Endothelial cell of umbilical vein (primary cell): ENCODE results near the gene TTLL10. TPM values are rescaled to one million over a fixed set of nuclear protein-coding genes. Genes with fewer than 3 reads are reported as not detected.

Source experiments
- BruUV-seq: library from RNA; stranded (reverse); fragments of 400-500 nt; replicated peaks from 2 replicates; lab custom pipeline; 2021; lab: Mats Ljungman, UMichigan
- CTCF ChIA-PET: fragments of 300-600, 350-600 bp; sonication (Branson Sonifier 250); formaldehyde crosslinking; loops from one replicate; lab custom pipeline; 2021; ENCODE audit warnings: antibody characterized with exemption, inconsistent platforms; lab: Charles Lee
- POLR2A ChIA-PET: fragments of 300-600, 350-600 bp; sonication (Branson Sonifier 250); formaldehyde crosslinking; loops from one replicate; lab custom pipeline; 2021; ENCODE audit warnings: antibody characterized with exemption, inconsistent platforms; lab: Charles Lee
- DNase-seq: peaks from one replicate; pipeline ENCODE4 v3.0.0-alpha.2; 2011; ENCODE audit warnings: low read depth, low spot score
- FAIRE-seq: peaks from 2 replicates; lab custom pipeline; 2011; peaks lifted over from hg19 to GRCh38; lab: Jason Lieb, UNC
- H2AFZ ChIP-seq: 2 replicates; pipeline ENCODE4 v1.6.0; 2012; ENCODE audit warnings: low read depth, low read length, control low read depth, inconsistent platforms
- H3K27ac ChIP-seq: 2 replicates; pipeline ENCODE4 v1.5.1; 2011; ENCODE audit warnings: low read depth, mild to moderate bottlenecking, control low read depth, low read length, moderate library complexity; ENCODE audit not compliant: insufficient read depth
- H3K27me3 ChIP-seq, 2 experiments: 2 replicates each; pipeline versions ENCODE4 v1.6.0 to v1.6.1; 2011; ENCODE audit warnings: low read length in 2 of 2, mixed read lengths in 1 of 2; ENCODE audit not compliant: control insufficient read depth in 2 of 2, insufficient read depth in 2 of 2
- H3K36me3 ChIP-seq, 2 experiments: 2 replicates in 1 of 2; 3 replicates in 1 of 2; pipeline ENCODE4 v1.5.1; 2011; ENCODE audit warnings: low read length in 2 of 2, mild to moderate bottlenecking in 1 of 2, moderate library complexity in 1 of 2; ENCODE audit not compliant: control insufficient read depth in 2 of 2, insufficient read depth in 2 of 2; ENCODE audit errors: extremely low read depth in 1 of 2
- H3K4me1 ChIP-seq: 3 replicates; pipeline ENCODE4 v1.5.1; 2011; ENCODE audit warnings: mild to moderate bottlenecking, low read length; ENCODE audit not compliant: control insufficient read depth, insufficient read depth; ENCODE audit errors: extremely low read depth
- H3K4me2 ChIP-seq: 2 replicates; pipeline ENCODE4 v1.6.1; 2011; ENCODE audit warnings: low read length, control low read depth, mixed read lengths; ENCODE audit not compliant: insufficient read depth
- H3K4me3 ChIP-seq, 3 experiments: fragments of 200-600 bp in 1 of 3; sonication (generic), shearing (Covaris generic) in 1 of 3; replicated peaks in 1 of 3; 2 replicates each; pipeline ENCODE4 v1.5.1; 2011 to 2016; ENCODE audit warnings: control low read depth in 3 of 3, low read length in 3 of 3, mild to moderate bottlenecking in 2 of 3, inconsistent platforms in 1 of 3, low read depth in 1 of 3, moderate library complexity in 1 of 3; ENCODE audit not compliant: insufficient read depth in 1 of 3
- H3K79me2 ChIP-seq: 2 replicates; pipeline ENCODE4 v1.6.0; 2012; ENCODE audit warnings: low read length, inconsistent platforms; ENCODE audit not compliant: control insufficient read depth, insufficient read depth
- H3K9ac ChIP-seq: replicated peaks from 2 replicates; pipeline ENCODE3; 2011; ENCODE audit warnings: low read length, control low read depth; ENCODE audit not compliant: insufficient read depth; ENCODE audit errors: extremely low read depth
- H3K9me1 ChIP-seq: replicated peaks from 3 replicates; pipeline ENCODE4 v1.6.0; 2011; ENCODE audit warnings: mild to moderate bottlenecking, low read length; ENCODE audit not compliant: control insufficient read depth, insufficient read depth; ENCODE audit errors: extremely low read depth
- H3K9me3 ChIP-seq: replicated peaks from 2 replicates; pipeline ENCODE4 v1.5.1; 2012; ENCODE audit warnings: low read length, inconsistent platforms; ENCODE audit not compliant: control insufficient read depth, insufficient read depth
- H4K20me1 ChIP-seq: replicated peaks from 2 replicates; pipeline ENCODE3; 2011; ENCODE audit warnings: mild to moderate bottlenecking, low read length; ENCODE audit not compliant: control insufficient read depth, insufficient read depth; ENCODE audit errors: extremely low read depth
- EZH2 ChIP-seq: IDR thresholded peaks from 2 replicates; pipeline ENCODE4 v1.6.1; 2012; ENCODE audit warnings: borderline replicate concordance, low read depth, mild to moderate bottlenecking, moderate library complexity, low read length, inconsistent platforms; ENCODE audit not compliant: severe bottlenecking
- MYC ChIP-seq: IDR thresholded peaks from one replicate; pipeline ENCODE4 v1.6.1; 2011; ENCODE audit warnings: mild to moderate bottlenecking, low read depth, low read length
- POLR2A ChIP-seq: IDR thresholded peaks from 2 replicates; pipeline ENCODE4 v1.6.1; 2012; ENCODE audit warnings: low read depth, mild to moderate bottlenecking, control low read depth, low read length
- POLR2AphosphoS5 ChIP-seq: IDR thresholded peaks from 2 replicates; pipeline ENCODE4 v1.6.1; 2012; ENCODE audit warnings: low read depth, mild to moderate bottlenecking, control low read depth, low read length, moderate library complexity; ENCODE audit not compliant: insufficient read depth
- dilution Hi-C: fragments of 300-500 bp; cut with MboI; formaldehyde crosslinking; loops from one replicate; pipeline ENCODE4 v1.15.0; 2019; ENCODE audit warnings: low sequenced_read_pairs; ENCODE audit not compliant: extremely low pct_ligation_motif_present
- intact Hi-C: fragments of 100-400 bp; cut with micrococcal nuclease; formaldehyde crosslinking; loops from one replicate; pipeline ENCODE4 v1.10.0; 2022
- polyA plus RNA-seq, 4 experiments: library from polyadenylated mRNA; depleted of rRNA in 3 of 4; stranded (reverse) in 3 of 4; unstranded in 1 of 4; fragments of >200 nt; gene quantifications; 2 replicates each; pipeline versions ENCODE4 v1.2.1 to v1.2.3, GENCODE V29; 2011 to 2012; ENCODE audit warnings: missing spikeins in 1 of 4
- total RNA-seq: library from RNA; stranded (reverse); gene quantifications from 2 replicates; pipeline ENCODE4 v1.2.3, GENCODE V29; 2021
- TF ChIP-seq, protein P1 (sequence below): IDR thresholded peaks from 2 replicates; pipeline ENCODE4 v1.6.1; 2011; ENCODE audit not compliant: insufficient read depth, insufficient read length

The TTLL10 gene
- total and polyA plus RNA-seq, 2 donors (not counting 3 experiments of a cell fraction or from before 2014, with no cell fraction given), result not detected

GRCh38 chr1:1245817-1246576, 72.3 kb downstream of the TTLL10 start:
- no peaks in the 10 kb centered on the region for H3K9me1 ChIP-seq
- ChIA-PET POLR2A (no interaction called here), CTCF (interaction anchor here (0.6 to 1.1 kb wide), 2 partner anchors 15 to 124 kb away, joined by 3 to 4 read pairs; no protein-coding TSS in a partner anchor)
- intact Hi-C loops, result loop anchor here (2.0 to 5.0 kb wide), 2 partner anchors 27 to 124 kb away; partner anchors contain the start of gene UBE2J2
- H3K4me1 ChIP-seq, result no peaks in the 10 kb centered on the region
- no peak overlapping the region for H2AFZ ChIP-seq
- H3K9me3 ChIP-seq, result no peaks in the 10 kb centered on the region
- H3K27me3 ChIP-seq, result peaks cover 10 to 14% of the 10 kb centered on the region in 2 experiments
- no peaks in the 10 kb centered on the region for H3K36me3 ChIP-seq
- H3K27ac ChIP-seq, result no peak overlapping the region
- no peaks in the 10 kb centered on the region for H4K20me1 ChIP-seq
- TF ChIP-seq MYC, result no peak
- TF ChIP-seq, protein P1, sequence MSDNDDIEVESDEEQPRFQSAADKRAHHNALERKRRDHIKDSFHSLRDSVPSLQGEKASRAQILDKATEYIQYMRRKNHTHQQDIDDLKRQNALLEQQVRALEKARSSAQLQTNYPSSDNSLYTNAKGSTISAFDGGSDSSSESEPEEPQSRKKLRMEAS, result no peak
- no peak for TF ChIP-seq POLR2AphosphoS5
- no peak for TF ChIP-seq POLR2A
- H3K79me2 ChIP-seq, result no peaks in the 10 kb centered on the region
- BruUV-seq, result no TSS peak
- DNase-seq (no peak), FAIRE-seq (no peak)
- dilution Hi-C loops, result no loop called here
- no peak overlapping the region for H3K4me2 ChIP-seq
- no peak overlapping the region for H3K4me3 ChIP-seq
- no peak overlapping the region for H3K9ac ChIP-seq

DNA sequence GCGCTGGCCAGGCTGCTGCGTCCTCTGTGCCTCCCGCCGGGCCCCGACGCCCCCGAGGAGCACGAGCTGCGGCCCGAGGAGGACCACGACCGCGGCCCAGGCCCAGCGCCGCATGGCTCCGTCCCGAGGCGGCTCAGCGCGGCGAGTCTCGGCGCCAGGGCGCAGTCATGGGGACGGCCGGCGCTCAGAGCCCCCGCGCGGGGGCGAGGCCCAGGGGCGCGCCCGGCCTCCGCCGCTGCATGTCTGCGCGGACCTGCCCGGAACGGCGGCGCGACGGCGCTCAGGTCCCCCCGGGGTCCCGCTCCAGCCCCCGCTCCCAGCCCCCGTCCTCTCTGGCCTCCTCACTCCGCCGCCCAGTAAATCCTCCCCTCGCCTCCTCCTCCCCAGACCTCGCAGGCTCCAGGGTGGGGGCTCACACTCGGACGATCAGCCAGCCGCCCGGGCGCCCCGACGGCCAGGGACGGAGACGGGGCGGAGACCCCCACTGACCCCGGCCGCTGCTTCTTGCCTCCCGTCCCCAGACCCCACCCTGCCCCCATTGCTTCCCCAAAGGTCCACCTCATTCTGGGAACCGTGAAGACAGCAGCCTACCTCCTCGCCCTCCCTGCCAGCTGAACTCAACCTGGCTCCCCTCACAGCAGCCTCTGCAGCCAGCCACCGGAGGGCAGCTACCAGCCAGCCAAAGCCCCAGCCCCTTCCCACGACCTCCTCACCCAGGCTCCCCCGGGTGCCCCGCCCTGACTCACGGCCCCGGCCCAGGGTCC, 73.1 kb downstream of the TTLL10 start, which contains the start of gene C1QTNF12:
C1QTNF12 (minus strand) TSS at position 146 of the 764 bp plus-strand sequence; CDS start at position 114, 32 bp downstream.
- Histone ChIP-seq H3K9ac (no peak within 1 kb of the TSS), H4K20me1 (no peaks in the 10 kb centered on the region), H3K9me3 (no peaks in the 10 kb centered on the region), H3K4me3 (no peak within 1 kb of the TSS), H3K4me2 (no peak within 1 kb of the TSS), H3K9me1 (no peaks in the 10 kb centered on the region), H3K27me3 (peaks cover 10 to 14% of the 10 kb centered on the region in 2 experiments), H3K79me2 (no peaks in the 10 kb centered on the region), H3K4me1 (no peaks in the 10 kb centered on the region), H3K27ac (no peak within 1 kb of the TSS), H2AFZ (no peak within 1 kb of the TSS), H3K36me3 (no peaks in the 10 kb centered on the region)
- dilution Hi-C loops, result no loop called here
- BruUV-seq, result no TSS peak
- intact Hi-C loops, result loop anchor here (2.0 to 5.0 kb wide), 2 partner anchors 26 to 124 kb away; partner anchors contain the start of gene UBE2J2
- DNase-seq (no peak), FAIRE-seq (no peak)
- no peak for TF ChIP-seq MYC
- peak; percentile 87 for TF ChIP-seq EZH2
- ChIA-PET POLR2A (no interaction called here), CTCF (interaction anchor here (1.1 kb wide), 1 partner anchor 125 kb away, joined by 4 read pairs; no protein-coding TSS in a partner anchor)
